Measurements from ENCODE around the gene WDR88. TPM values are rescaled to one million over a fixed set of nuclear protein-coding genes. Genes with fewer than 3 reads are reported as not detected.
"Not testable (repeated sequence)": the region's sequence is repeated elsewhere in the genome, so short reads cannot be mapped to it uniquely, and the experiment has no call there.

WDR88 gene
- polyA plus RNA-seq, 3 donors from 2014 or later = 0.26 to 0.45 TPM; not detected in 1

GRCh38 chr19:33163481-33163880, 31.6 kb downstream of the WDR88 start:
- Mint-ChIP-seq H3K9me3 (peaks cover 0 to 7% (median 0%) of the 10 kb centered on the region in 6 donors), H3K4me3 (no peak overlapping the region), H3K27ac (no peak overlapping the region), H3K27me3 (ENCODE audit: low read depth in 3 of 3) (peaks cover 2 to 4% (median 2%) of the 10 kb centered on the region in 3 donors), H3K36me3 (peaks cover 3 to 6% (median 5%) of the 10 kb centered on the region in 3 donors), H3K4me1 (peaks cover 30 to 40% of the 10 kb centered on the region in 2 donors)
- DNase-seq = no peak

GRCh38 chr19:33166037-33166436, 34.1 kb downstream of the WDR88 start:
- H3K27ac Mint-ChIP-seq; H3K4me3 Mint-ChIP-seq; H3K36me3 Mint-ChIP-seq; H3K27me3 Mint-ChIP-seq (ENCODE audit: low read depth in 3 of 3); DNase-seq; H3K9me3 Mint-ChIP-seq: not testable (repeated sequence)
- peaks cover 16 to 23% of the 10 kb centered on the region in 2 donors for H3K4me1 Mint-ChIP-seq

DNA sequence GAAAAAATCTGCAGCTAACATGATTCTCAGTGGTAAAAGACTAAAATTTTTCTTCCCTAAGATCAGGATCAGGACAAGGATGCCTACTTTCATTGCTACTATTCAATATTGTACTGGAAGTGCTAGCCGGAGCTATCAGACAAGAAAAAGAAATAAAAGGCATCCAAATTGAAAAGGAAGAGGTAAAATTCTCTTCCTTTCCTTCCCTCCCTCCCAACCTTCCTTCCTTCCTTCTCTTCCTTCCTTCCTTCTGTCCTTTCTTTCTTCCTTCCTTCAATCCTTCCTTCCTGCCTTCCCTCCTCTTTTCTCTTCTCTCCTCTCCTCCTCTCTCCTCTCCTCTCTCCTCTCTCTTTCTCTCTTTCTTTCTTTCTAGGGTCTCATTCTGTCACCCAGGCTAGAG, 35.5 kb downstream of the WDR88 start:
- Mint-ChIP-seq H3K4me3 (no peak overlapping the region), H3K36me3 (peaks cover 5 to 10% (median 6%) of the 10 kb centered on the region in 3 donors), H3K27me3 (ENCODE audit: low read depth in 3 of 3) (peaks cover 0 to 2% (median 0%) of the 10 kb centered on the region in 3 donors), H3K9me3 (peaks cover 0 to 7% (median 0%) of the 10 kb centered on the region in 6 donors), H3K4me1 (peaks cover 17 to 23% of the 10 kb centered on the region in 2 donors), H3K27ac (no peak overlapping the region)
- no peak for DNase-seq

DNA sequence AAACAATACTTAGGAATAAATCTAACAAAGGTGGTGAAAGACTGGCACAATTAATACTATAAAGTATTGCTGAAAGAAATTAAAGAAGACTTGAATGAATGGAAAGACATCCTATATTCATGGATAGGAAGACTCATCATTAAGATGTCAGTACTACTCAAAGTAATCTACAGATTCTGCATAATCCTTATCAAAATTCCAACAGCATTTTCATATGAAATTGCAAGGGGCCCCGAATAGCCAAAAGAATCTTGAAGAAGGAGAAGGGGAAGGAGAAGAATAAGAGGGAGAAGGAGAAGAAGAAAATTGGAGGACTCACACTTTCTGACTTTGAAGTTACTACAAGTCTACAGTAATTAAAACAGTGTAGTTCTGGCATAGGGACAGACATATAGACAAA, 36.6 kb downstream of the WDR88 start:
- Mint-ChIP-seq H3K4me1 (peaks cover 22 to 27% of the 10 kb centered on the region in 2 donors), H3K4me3 (no peak overlapping the region), H3K27me3 (ENCODE audit: low read depth in 3 of 3) (peaks cover 0 to 2% (median 0%) of the 10 kb centered on the region in 3 donors), H3K9me3 (peaks cover 0 to 7% (median 0%) of the 10 kb centered on the region in 6 donors), H3K27ac (peak overlapping the region in 1 of 6 donors; percentile 57), H3K36me3 (peaks cover 5 to 10% (median 6%) of the 10 kb centered on the region in 3 donors)
- DNase-seq = no peak

GRCh38 chr19:33171222-33171795, 39.4 kb downstream of the WDR88 start:
- Mint-ChIP-seq H3K9me3 (peaks cover 0 to 7% (median 0%) of the 10 kb centered on the region in 6 donors), H3K27me3 (ENCODE audit: low read depth in 3 of 3) (peaks cover 3 to 8% (median 3%) of the 10 kb centered on the region in 3 donors), H3K27ac (no peak overlapping the region), H3K36me3 (peaks cover 5 to 10% (median 6%) of the 10 kb centered on the region in 3 donors), H3K4me1 (peaks cover 37 to 41% of the 10 kb centered on the region in 2 donors), H3K4me3 (no peak overlapping the region)
- DNase-seq = no peak

DNA sequence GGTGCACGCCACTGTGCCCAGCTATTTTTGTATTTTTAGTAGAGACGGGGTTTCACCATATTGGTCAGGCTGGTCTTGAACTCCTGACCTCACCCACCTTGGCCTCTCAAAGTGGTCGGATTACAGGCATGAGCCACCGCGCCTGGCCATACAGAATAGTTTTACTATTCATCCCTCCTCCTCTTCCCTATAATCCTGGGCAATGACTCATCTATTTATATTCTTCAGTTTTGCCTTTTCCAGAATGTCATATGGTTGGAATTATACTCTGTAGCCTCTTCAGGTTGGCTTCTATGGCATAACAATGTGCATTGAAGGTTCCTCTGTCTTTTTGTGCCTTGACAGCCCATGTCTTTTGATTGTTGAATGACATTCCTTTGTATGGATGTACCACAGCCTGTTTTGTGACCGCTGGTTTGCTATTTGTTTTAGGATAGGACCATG, 40.0 kb downstream of the WDR88 start:
- H3K27ac Mint-ChIP-seq = no peak overlapping the region
- H3K4me3 Mint-ChIP-seq = no peak overlapping the region
- peaks cover 40 to 46% of the 10 kb centered on the region in 2 donors for H3K4me1 Mint-ChIP-seq

GRCh38 chr19:33174186-33174585, 42.3 kb downstream of the WDR88 start:
- Mint-ChIP-seq H3K27me3 (ENCODE audit: low read depth in 3 of 3) (peaks cover 12 to 21% (median 15%) of the 10 kb centered on the region in 3 donors), H3K27ac (no peak overlapping the region), H3K9me3 (peaks cover 0 to 4% (median 2%) of the 10 kb centered on the region in 6 donors), H3K4me3 (peak overlapping the region in 1 of 5 donors; percentile 53), H3K4me1 (peaks cover 48 to 52% of the 10 kb centered on the region in 2 donors), H3K36me3 (peaks cover 0 to under 1% (median 0%) of the 10 kb centered on the region in 3 donors)
- no peak for DNase-seq

More for the DNA sequence above, 40.0 kb downstream of the WDR88 start:
- H3K36me3 Mint-ChIP-seq = peaks cover 5 to 10% (median 6%) of the 10 kb centered on the region in 3 donors
- DNase-seq = no peak
- peaks cover 0 to 7% (median 3%) of the 10 kb centered on the region in 6 donors for H3K9me3 Mint-ChIP-seq
- H3K27me3 Mint-ChIP-seq (ENCODE audit: low read depth in 3 of 3) = peaks cover 7 to 12% (median 8%) of the 10 kb centered on the region in 3 donors

DNA sequence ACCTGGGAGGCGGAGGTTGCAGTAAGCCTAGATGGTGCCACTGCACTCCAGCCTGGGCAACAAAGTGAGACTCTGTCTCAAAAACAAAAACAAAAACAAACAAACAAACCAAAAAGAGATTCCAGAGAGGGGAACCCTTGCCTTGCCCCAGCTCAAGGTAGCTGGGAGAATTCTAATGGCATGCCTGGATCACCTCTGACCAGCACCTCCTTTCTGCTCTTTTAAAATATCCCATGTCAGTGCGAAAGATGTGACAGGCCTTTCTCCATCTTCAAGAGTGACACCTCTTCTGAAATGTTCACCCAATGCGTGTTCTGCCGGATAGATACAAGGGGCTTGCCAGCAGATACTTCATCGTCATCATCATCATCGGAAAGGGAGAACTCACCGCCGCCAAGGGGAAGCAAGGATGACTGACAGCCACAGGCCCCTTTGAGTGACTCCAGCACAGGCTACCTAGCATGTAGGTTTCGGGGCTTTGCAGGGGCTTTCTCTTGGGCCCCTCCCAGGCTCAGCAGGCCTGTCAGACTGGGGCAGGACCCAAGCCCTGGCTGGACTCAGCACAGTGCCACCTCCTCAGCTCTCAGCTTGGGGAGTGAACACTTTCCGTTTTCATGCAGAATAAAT, 43.4 kb downstream of the WDR88 start:
- Mint-ChIP-seq H3K27ac (peak overlapping the region; percentile 96 to 99 (median 99)), H3K36me3 (no peaks in the 10 kb centered on the region), H3K9me3 (peaks cover 0 to 4% (median 2%) of the 10 kb centered on the region in 6 donors), H3K27me3 (ENCODE audit: low read depth in 3 of 3) (peaks cover 12 to 21% (median 15%) of the 10 kb centered on the region in 3 donors), H3K4me3 (peak overlapping the region; percentile 92 to 99 (median 99)), H3K4me1 (peaks cover 48 to 59% of the 10 kb centered on the region in 2 donors)
- DNase-seq = no peak

DNA sequence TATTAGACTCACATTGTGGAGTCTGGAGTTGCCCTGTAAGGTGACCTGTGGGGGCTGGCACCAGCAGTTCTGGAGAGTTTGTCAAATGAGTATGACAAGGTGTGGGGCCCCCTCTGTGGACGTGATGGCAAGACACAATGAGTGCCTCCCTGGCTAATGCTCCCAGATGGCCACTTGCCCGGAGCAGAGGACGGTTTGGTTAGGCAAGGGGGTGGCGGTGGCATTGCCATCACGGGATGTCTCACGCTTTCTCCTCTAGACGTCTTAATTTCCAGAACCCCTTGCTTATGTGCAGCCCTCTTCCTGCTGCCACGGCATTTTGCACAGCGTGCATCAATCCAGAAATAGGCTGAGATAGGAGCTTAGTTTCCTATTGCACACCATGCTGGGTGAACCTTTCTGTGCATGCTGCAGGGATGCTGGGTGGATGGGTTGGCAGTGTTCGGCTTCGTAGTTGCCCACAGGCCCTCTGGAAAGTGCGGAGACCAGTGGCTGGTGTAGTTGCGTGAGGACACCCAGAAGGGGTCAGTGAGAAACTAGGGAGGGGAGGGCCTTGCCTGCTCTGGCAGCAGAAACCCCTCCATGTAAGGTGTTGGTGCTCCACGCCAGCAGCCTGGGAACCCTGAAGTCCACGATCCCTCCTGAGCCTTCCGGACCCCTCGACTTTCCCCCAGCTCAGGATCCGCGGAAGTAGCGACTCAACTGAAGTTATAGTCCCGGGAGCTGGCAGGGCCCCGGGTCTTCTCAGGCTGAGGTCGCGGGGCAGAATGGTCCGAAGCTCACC, 44.2 kb downstream of the WDR88 start:
- Mint-ChIP-seq H3K4me3 (peak overlapping the region; percentile 92 to 99 (median 99)), H3K4me1 (peaks cover 46 to 59% of the 10 kb centered on the region in 2 donors), H3K9me3 (peaks cover 0 to 4% (median 2%) of the 10 kb centered on the region in 6 donors), H3K36me3 (no peaks in the 10 kb centered on the region), H3K27ac (peak overlapping the region; percentile 96 to 99 (median 99)), H3K27me3 (ENCODE audit: low read depth in 3 of 3) (peaks cover 12 to 21% (median 15%) of the 10 kb centered on the region in 3 donors)
- DNase-seq = no peak

GRCh38 chr19:33176670-33177416, 44.9 kb downstream of the WDR88 start:
- Mint-ChIP-seq H3K4me1 (peaks cover 43 to 53% of the 10 kb centered on the region in 2 donors), H3K27me3 (ENCODE audit: low read depth in 3 of 3) (peaks cover 12 to 21% (median 15%) of the 10 kb centered on the region in 3 donors), H3K4me3 (peak overlapping the region; percentile 92 to 99 (median 99)), H3K9me3 (peaks cover 0 to 4% (median 2%) of the 10 kb centered on the region in 6 donors), H3K27ac (peak overlapping the region; percentile 96 to 99 (median 99)), H3K36me3 (no peaks in the 10 kb centered on the region)
- DNase-seq = peak; percentile 99

DNA sequence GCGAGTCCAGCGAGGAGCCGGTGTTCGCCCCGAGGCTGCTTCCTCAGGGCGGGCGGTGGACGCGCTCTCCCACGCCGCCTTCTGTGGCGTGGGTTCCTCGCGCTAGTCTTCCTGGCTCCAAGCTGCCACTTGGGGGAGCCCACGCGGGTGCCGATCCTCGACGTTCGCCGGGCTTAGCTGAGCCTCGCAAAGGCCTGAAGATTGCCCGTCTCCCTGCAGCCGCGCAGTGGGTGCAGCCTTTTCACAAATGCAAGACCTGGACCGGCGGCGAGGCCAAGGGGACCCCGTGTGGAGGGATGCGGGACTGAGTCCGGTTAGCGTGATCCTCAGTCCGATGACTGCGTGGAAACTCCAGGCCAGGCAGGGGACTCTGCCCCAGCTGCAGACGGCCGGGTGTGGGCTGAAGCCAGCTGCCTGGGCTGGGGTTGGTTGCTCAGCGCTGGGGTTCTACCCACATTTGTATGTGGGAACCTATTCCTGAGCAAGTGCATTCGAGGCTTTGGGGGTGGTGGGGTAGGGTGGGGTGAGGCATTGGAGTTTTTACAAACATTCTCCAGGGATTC, 45.6 kb downstream of the WDR88 start:
- Mint-ChIP-seq H3K27me3 (ENCODE audit: low read depth in 3 of 3) (peaks cover 12 to 21% (median 15%) of the 10 kb centered on the region in 3 donors), H3K4me1 (peaks cover 37 to 46% of the 10 kb centered on the region in 2 donors), H3K27ac (peak overlapping the region; percentile 96 to 99 (median 99)), H3K36me3 (no peaks in the 10 kb centered on the region), H3K9me3 (peaks cover 0 to 4% (median 2%) of the 10 kb centered on the region in 6 donors), H3K4me3 (peak overlapping the region; percentile 92 to 99 (median 99))
- DNase-seq = no peak

DNA sequence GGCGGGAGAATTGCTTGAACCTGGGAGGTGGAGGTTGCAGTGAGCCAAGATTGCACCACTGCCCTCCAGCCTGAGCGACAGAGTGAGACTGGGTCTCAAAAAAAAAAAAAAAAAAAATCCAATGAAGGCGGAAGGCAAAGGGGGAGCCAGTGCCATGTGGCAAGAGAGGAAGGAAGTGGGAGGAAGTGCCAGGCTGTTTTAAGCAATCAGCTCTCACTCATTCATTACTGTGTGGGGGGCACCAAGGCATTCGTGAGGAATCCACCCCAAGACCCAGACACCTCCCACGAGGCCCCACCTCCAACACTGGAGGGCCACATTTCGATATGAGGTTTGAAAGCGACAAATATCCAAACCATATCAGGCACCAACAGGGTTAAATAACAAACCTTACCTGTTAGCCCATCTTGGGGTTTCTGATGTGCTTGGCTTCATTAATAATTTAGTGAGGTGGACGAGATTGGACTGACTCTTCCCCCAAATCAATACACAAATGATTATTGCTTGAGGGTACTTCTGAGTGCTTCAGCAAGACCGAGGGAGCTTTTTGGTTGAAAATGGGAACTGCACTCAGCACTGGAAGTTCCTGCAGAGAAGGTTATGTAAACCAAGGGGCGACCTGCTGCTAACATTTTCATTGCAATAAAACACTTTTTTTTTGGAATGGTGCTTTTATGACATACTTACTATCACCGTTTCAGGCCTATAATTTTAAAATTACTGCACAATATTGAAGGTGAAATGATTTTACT, 54.7 kb downstream of the WDR88 start:
- peaks cover 12 to 16% of the 10 kb centered on the region in 2 donors for H3K4me1 Mint-ChIP-seq
- H3K9me3 Mint-ChIP-seq = no peaks in the 10 kb centered on the region
- peaks cover 0 to 9% (median 0%) of the 10 kb centered on the region in 3 donors for H3K27me3 Mint-ChIP-seq (ENCODE audit: low read depth in 3 of 3)
- no peak for DNase-seq
- peak overlapping the region in 3 of 5 donors; percentile 38 to 46 (median 44) for H3K4me3 Mint-ChIP-seq
- no peaks in the 10 kb centered on the region for H3K36me3 Mint-ChIP-seq
- no peak overlapping the region for H3K27ac Mint-ChIP-seq

Measured in immature natural killer cell (primary cell).